GM12801 (cell line): ENCODE results near the gene NCAPD2.

Experiments used
- CTCF ChIP-seq: IDR thresholded peaks from one replicate; pipeline ENCODE4 v1.5.1; 2011; ENCODE audit warnings: control low read depth; ENCODE audit not compliant: insufficient read length; ENCODE audit errors: extremely low read depth

The NCAPD2 gene

GRCh38 chr12:6452944-6453630 lies 40.8 kb upstream of the NCAPD2 start:
- TF ChIP-seq CTCF, result no peak

GRCh38 chr12:6457220-6457945 lies 36.5 kb upstream of the NCAPD2 start:
- TF ChIP-seq CTCF, result no peak

- TF ChIP-seq CTCF, result no peak
Observed at GRCh38 chr12:6458281-6459003, 35.5 kb upstream of the NCAPD2 start.

GRCh38 chr12:6459004-6459337 lies 34.9 kb upstream of the NCAPD2 start:
- no peak for TF ChIP-seq CTCF

GRCh38 chr12:6460751-6461371 lies 33.0 kb upstream of the NCAPD2 start:
- TF ChIP-seq CTCF, result no peak

GRCh38 chr12:6461401-6462233 lies 32.3 kb upstream of the NCAPD2 start:
- TF ChIP-seq CTCF, result no peak
